Endometrium (tissue), 2 donors: ENCODE results near the gene IL17REL.
"Not testable (repeated sequence)": the region's sequence is repeated elsewhere in the genome, so short reads cannot be mapped to it uniquely, and the experiment has no call there.

Source experiments
- FAIRE-seq: peaks from 2 replicates; lab custom pipeline; 2012; peaks lifted over from hg19 to GRCh38; lab: Jason Lieb, UNC
- donor health status: control.
- donor health status: control.

The IL17REL gene

DNA sequence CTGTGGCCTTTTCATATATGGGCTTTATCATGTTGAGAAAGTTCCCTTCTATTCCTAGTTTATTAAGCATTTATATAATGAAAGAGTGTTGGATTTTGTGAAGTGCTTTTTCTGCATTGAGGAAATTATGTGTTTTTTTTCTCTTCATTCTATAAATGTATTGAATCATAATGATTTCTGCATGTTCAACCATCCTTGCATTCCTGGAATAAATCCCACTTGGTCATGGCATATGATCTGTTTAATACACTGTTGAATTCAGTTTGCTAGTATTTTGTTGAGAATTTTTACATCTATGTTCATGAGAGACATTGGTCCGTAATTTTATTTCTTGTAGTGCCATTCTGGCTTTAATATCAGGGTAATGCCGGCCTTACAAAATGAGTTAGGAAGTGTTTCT lies 26.2 kb downstream of the IL17REL start:
- FAIRE-seq, result no peak

DNA sequence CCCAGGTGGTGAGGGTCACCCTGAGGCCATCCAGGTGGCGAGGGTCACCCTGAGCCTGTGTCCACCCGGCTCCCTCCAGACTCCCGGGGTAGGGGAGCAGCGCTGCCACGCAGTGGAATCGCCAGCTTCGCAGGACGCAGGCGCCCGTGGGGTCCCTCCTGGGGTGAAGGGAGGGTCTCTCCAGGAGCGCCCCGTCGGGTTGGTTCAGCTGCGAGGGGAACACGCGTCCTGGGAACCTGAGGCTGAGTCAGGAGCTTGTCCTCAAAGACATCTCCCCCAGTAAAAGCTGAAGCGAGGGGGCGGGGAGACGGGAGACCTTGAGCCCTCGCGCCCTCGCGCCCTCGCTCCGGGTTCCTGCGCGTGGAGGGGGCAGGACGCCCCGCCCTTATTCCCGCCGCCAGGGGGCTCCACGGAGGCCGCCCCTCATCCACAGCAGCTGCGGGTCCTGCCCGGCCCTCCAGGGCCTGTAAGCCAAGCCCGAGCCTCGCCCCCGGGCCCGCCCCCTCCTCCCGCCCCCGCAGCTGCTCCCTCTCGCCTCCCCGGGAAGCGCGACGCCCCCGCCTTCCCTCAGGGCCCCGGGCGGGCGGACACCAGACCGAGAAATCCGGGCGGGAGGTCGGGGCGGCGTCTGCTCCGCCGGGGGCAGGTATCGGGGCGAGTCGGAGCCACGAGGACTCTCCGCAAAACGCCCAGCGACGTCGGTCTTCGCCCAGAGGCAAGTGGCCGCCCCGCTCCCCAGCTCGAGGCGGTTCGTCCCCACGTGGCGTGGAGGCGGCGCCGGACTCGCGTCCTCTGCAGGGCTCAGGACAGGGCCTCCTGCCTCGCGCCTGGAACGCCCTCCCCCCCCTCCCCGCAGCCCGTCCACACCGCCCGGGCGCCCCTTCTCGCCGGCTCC lies 29.2 kb downstream of the IL17REL start:
- FAIRE-seq, result no peak

- FAIRE-seq, result not testable (repeated sequence)
Measured at GRCh38 chr22:49981799-49982198, 30.8 kb downstream of the IL17REL start.

DNA sequence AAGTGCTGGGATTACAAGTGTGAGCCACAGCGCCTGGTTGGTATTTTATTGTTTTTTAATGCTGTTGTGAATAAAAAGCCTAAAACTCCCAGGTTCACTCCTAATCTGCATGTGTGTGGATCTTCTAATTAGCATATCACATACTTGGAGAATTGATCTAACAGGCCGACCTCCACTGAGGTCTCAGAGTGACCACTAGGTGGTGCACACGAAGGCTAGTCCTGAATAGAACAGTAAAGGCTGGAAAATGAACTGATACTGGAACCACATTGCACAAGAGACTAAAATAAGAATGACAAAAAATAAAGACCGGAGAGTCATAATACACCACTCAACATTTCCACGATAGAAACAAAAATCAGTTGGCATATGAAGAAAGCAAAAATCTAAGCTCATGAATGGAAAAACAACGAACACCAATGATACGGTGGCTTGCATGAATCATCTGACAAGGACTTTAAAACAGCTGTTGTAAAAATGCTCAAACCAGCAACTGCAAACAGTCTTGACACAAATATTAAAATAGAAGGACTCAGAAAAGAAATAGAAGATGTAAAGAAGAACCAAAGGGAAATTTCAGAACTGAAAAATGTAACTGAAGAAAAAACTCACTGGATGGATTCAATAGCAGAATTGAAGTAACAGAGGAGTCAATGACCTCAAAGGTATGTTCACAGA lies 32.8 kb downstream of the IL17REL start:
- FAIRE-seq, result no peak

- FAIRE-seq, result no peak
Measured at GRCh38 chr22:49977578-49977977, 35.0 kb downstream of the IL17REL start.

- FAIRE-seq, result no peak
Measured at GRCh38 chr22:49976439-49977175, 36.0 kb downstream of the IL17REL start.

DNA sequence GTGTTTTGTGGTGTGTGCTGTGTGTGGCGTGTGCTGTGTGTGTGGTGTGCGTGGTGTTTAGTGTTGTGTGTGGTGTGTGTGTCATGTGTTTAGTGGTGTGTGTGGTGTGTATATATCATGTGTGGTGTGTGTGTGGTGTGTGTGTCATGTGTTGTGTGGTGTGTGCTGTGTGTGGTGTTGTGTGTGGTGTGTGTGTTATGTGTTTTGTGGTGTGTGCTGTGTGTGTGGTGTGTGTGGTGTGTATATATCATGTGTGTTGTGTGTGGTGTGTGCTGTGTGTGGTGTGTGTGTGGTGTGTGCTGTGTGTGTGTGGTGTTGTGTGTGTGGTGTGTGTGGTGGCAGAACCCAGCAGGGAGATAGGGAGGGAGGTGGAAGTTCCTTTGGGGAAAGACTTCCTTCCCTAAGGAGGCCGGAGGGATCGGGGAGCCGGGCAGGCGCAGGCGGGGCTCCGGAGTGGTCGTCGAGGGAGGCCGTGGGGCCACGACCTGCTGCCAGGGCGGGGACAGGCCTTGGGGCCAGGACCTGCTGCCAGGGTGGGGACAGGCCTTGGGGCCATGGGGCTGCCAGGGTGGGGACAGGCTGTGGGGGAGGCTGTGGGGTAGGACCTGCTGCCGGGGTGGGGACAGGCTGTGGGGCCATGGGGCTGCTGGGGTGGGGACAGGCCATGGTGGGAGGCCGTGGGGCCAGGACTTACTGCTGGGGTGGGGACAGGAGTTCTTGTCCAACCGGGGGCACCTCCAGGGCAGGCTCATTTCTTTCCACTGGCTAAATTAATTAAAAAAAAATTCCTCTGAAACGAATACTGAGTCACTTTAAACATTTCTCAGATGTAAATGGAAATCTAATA lies 36.8 kb downstream of the IL17REL start:
- FAIRE-seq, result no peak

GRCh38 chr22:49973018-49973961 lies 39.3 kb downstream of the IL17REL start:
- FAIRE-seq, result no peak

DNA sequence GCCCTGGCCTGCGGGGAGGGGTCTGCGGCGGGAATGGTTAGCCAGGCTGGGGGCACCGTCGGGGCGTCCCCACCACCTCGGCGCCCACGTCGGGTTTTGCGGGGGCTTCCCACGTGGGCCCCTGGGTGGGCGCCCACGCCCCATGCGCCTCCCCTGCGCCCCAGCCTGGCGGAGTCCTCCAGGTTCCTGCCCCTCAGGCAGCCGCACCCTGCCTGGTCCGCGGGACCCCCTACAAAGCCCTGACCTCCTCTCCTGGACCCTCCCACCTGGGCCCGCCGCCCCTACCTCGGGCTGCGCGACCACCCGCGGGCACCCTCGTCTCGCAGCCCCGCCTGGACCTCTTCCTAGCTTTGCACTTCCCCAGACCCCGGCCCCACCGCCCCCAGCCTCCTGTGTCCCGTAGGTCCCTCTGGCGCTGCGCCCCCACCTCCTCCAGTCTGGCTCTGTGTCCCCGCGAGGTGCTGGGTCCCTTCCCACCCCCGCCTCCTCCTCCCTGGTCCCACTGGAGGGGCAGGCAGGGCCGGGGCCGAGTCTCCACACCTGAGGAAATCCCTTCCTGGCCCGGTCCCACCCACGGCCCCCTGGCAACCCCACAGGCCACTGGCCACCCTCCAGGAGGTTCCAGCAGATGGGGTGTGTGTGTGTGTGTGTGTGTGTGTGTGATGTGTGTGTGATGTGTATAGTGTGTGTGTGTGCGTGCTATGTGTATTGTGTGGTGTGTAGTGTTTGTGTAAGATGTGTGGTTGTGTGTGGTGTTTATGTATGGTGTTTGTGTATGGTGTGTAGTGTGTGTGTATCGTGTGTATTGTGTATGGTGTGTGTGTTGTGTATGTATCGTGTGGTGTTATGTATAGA lies 40.2 kb downstream of the IL17REL start:
- FAIRE-seq, result no peak

- no peak for FAIRE-seq
Measured at GRCh38 chr22:49971232-49972162, 41.1 kb downstream of the IL17REL start.

- FAIRE-seq, result no peak
Measured at GRCh38 chr22:49970528-49971231, 41.9 kb downstream of the IL17REL start.

DNA sequence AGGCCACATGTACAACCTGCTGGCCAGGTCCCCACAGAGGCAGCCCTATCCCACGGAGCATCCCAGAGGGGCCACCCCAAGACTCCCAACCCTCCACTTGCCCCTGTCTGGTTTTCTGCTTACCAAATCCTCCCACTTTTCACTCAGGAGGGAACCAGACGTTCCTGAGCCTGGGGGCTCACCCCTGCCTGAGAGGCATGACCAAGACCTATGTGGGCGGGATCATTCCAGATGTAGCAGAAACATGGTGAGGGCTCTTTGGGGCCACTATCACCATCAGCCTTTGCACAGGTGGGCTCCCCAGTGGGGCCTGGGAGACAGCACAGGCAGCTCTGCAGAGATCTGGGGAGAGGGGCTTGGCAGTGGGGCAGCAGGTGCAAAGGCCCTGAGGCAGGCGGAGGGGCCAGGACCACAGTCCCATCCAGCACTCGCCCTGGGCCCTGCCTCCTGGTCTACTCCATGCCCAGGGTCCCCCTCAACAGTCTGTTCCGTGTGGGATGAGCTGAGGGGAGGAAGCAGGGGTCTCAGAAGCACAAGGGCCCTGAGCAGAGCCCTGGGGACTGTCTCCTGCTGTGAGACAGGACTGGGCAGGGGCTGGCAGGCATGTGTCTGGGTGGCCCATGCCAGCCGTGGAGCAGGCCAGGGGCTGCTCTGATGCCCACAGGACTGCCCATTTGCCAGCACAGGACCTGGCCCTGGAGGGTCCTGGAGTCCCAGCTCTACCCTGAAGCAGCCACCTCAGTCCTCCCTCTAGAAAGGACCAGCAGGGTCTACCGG lies 42.6 kb downstream of the IL17REL start:
- no peak for FAIRE-seq

DNA sequence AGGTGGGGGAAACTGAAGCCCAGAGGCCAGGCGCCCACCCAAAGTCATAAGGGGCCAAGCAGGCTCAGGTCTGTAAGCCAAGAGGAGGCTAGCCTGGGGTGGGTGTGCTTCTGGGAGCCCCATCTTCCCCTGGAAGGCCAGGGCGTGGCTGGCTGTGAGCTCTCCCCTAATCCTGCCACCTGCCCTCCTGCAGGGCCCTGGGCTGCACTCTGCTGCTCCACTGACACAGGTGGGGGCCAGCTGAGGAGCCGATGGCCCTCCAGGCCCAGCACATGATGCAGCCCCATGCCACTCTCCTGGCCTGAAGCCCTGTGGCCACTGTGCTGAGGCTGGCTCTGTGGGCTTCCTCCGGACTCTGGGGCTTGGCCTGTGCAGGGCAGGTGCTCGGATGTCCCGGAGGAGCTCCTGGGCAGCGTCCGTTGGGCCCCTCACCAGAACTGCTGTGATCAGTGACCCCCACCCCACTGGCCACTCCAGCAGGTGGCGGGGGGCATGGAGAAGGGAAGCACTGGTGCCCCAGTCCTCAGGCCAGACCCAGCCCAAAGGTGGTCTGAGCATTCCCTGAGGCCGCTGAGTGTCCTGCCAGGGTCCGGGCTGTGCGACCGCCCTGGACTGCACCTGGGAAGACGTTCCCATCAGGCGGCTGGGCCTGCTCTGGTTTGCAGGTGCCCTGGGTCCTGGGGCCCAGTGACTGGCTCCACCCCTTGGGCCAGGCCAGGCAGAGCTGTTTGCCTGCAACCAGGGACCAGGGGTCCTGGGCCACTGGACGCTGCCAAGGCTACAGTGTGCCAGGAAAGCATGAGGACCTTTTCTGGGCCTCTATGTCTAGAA lies 43.5 kb downstream of the IL17REL start:
- no peak for FAIRE-seq

DNA sequence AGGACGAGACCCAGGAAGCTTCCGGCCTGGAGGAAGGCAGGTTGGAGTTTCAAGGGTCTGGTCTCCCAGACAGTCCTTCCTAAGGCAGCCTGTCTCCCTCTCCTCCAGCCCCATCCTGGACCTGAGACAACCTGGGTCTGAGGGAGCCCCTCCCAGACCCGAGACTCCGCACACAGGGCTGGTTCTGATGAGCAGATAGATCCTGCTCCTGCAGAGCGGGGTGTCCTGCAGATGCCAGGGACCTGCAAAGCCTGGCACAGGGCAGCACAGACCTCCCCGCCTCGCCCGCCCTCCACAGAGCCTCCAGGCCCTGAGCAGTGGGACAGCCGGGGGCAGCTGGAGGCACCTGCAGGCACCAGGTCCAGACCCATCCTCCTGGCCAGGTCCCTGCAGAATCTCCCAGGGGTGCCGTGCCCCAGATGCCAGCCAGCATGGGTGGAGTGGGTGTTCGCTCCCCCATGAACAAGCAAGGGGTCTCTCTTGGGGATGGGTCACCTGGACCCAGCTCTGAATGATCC lies 44.2 kb downstream of the IL17REL start:
- FAIRE-seq, result no peak

DNA sequence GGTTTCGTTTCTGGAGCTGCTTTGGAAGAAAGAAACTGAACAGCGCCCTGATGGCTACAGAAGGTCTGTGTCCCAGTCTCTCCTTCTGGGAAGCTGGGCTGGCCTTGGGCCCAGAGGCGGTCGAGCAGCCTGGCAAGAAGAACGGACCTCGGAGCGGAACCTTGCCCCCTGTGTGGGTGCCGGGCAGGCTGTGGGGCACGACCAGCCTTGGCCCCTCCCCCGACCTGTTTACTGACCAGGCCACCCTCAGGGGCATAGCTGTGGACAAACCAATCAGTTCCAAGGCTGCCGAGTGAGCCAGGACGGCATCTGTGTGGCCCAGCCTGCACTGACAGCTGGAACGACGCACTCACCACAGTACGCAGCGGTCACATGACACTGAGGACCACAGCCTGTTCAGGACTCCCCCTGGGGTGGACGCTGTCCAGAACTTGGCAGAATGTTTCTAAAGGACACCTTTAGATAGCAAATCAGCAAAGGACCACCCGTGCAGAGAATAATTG lies 44.8 kb downstream of the IL17REL start:
- FAIRE-seq, result no peak
